H9 (cell line): ENCODE measurements around the gene SYNPO2. TPM values are rescaled to one million over a fixed set of nuclear protein-coding genes. Genes with fewer than 3 reads are reported as not detected.

Experiments used
- DNase-seq: peaks from one replicate; pipeline ENCODE4 v3.0.0-alpha.2; 2017
- H2AFZ ChIP-seq: one replicate; pipeline ENCODE4 v1.6.1; 2013; ENCODE audit warnings: mild to moderate bottlenecking, low read length, control low read depth, moderate library complexity
- H2AK5ac ChIP-seq: 2 replicates; pipeline ENCODE4 v1.6.1; 2013; ENCODE audit warnings: low read length, control low read depth, mixed read lengths; ENCODE audit not compliant: insufficient read length
- H2BK120ac ChIP-seq: one replicate; pipeline ENCODE4 v1.6.1; 2013; ENCODE audit warnings: low read depth, mild to moderate bottlenecking, low read length, control low read depth, inconsistent platforms; ENCODE audit not compliant: poor library complexity, severe bottlenecking
- H2BK12ac ChIP-seq: 2 replicates; pipeline ENCODE4 v1.6.1; 2013; ENCODE audit warnings: low read length, control low read depth, mixed read lengths, low read depth; ENCODE audit not compliant: insufficient read length
- H2BK15ac ChIP-seq: 2 replicates; pipeline ENCODE4 v1.6.1; 2013; ENCODE audit warnings: low read depth, low read length, control low read depth
- H2BK20ac ChIP-seq: one replicate; pipeline ENCODE4 v1.6.1; 2013; ENCODE audit warnings: low read depth, mild to moderate bottlenecking, low read length, control low read depth, inconsistent platforms; ENCODE audit not compliant: poor library complexity, severe bottlenecking
- H2BK5ac ChIP-seq: 2 replicates; pipeline ENCODE4 v1.6.1; 2013; ENCODE audit warnings: low read length, control low read depth, mixed read lengths; ENCODE audit not compliant: insufficient read length
- H3K14ac ChIP-seq: 2 replicates; pipeline ENCODE4 v1.6.1; 2013; ENCODE audit warnings: low read length, control low read depth; ENCODE audit not compliant: insufficient read depth
- H3K18ac ChIP-seq: 2 replicates; pipeline ENCODE4 v1.6.1; 2013; ENCODE audit warnings: low read depth, mild to moderate bottlenecking, mixed read lengths, low read length, control low read depth; ENCODE audit not compliant: insufficient read length
- H3K23ac ChIP-seq: 2 replicates; pipeline ENCODE4 v1.6.1; 2013; ENCODE audit warnings: low read length, control low read depth, mixed read lengths, low read depth; ENCODE audit not compliant: insufficient read length
- H3K23me2 ChIP-seq: 2 replicates; pipeline ENCODE4 v1.6.1; 2013; ENCODE audit warnings: low read depth, mild to moderate bottlenecking, mixed read lengths, low read length, control low read depth; ENCODE audit not compliant: insufficient read length, poor library complexity, severe bottlenecking
- H3K27ac ChIP-seq: 2 replicates; pipeline ENCODE4 v1.5.1; 2013; ENCODE audit warnings: low read length, control low read depth, mixed read lengths, low read depth; ENCODE audit not compliant: insufficient read length
- H3K27me3 ChIP-seq: 2 replicates; pipeline ENCODE4 v1.6.1; 2013; ENCODE audit warnings: low read length, control low read depth, inconsistent platforms; ENCODE audit not compliant: insufficient read depth
- H3K4ac ChIP-seq: 2 replicates; pipeline ENCODE4 v1.6.1; 2013; ENCODE audit warnings: low read depth, mild to moderate bottlenecking, control low read depth, inconsistent platforms, low read length, moderate library complexity
- H3K4me1 ChIP-seq: 2 replicates; pipeline ENCODE4 v1.6.1; 2013; ENCODE audit warnings: low read length, control low read depth, inconsistent platforms; ENCODE audit not compliant: insufficient read depth
- H3K4me2 ChIP-seq: 2 replicates; pipeline ENCODE4 v1.6.1; 2013; ENCODE audit warnings: low read length, control low read depth, mixed read lengths; ENCODE audit not compliant: insufficient read length, insufficient read depth
- H3K56ac ChIP-seq: 2 replicates; pipeline ENCODE4 v1.6.1; 2013; ENCODE audit warnings: low read depth, mild to moderate bottlenecking, mixed read lengths, low read length, control low read depth; ENCODE audit not compliant: insufficient read length
- H3K79me1 ChIP-seq: 2 replicates; pipeline ENCODE4 v1.6.1; 2013; ENCODE audit warnings: low read depth, mild to moderate bottlenecking, moderate library complexity, low read length, control low read depth, inconsistent platforms; ENCODE audit not compliant: insufficient read depth, poor library complexity, severe bottlenecking
- H3K79me2 ChIP-seq: 2 replicates; pipeline ENCODE4 v1.6.1; 2013; ENCODE audit warnings: low read length, control low read depth, inconsistent platforms; ENCODE audit not compliant: insufficient read depth
- H3K9ac ChIP-seq: 2 replicates; pipeline ENCODE4 v1.6.1; 2013; ENCODE audit warnings: low read length, control low read depth, mixed read lengths; ENCODE audit not compliant: insufficient read length; ENCODE audit errors: extremely low read depth
- H3K9me3 ChIP-seq: one replicate; pipeline ENCODE4 v1.6.1; 2013; ENCODE audit warnings: low read depth, low read length, inconsistent platforms; ENCODE audit not compliant: control insufficient read depth
- H3T11ph ChIP-seq: one replicate; pipeline ENCODE4 v1.6.1; 2013; ENCODE audit warnings: mild to moderate bottlenecking, low read length, control low read depth, inconsistent platforms
- H4K20me1 ChIP-seq: one replicate; pipeline ENCODE4 v1.6.1; 2013; ENCODE audit not compliant: control insufficient read depth, insufficient read length, insufficient read depth
- H4K5ac ChIP-seq: 2 replicates; pipeline ENCODE4 v1.6.1; 2013; ENCODE audit warnings: low read depth, mild to moderate bottlenecking, mixed read lengths, low read length, control low read depth; ENCODE audit not compliant: insufficient read length
- H4K8ac ChIP-seq: replicated peaks from 2 replicates; pipeline ENCODE4 v1.6.1; 2013; ENCODE audit warnings: low read length, control low read depth, mixed read lengths, low read depth; ENCODE audit not compliant: insufficient read length
- H4K91ac ChIP-seq: 2 replicates; pipeline ENCODE4 v1.6.1; 2013; ENCODE audit warnings: low read depth, mild to moderate bottlenecking, moderate library complexity, mixed read lengths, low read length, control low read depth; ENCODE audit not compliant: insufficient read length
- H3K27ac Mint-ChIP-seq, 3 experiments: 2 replicates in 2 of 3; 3 replicates in 1 of 3; pipeline ENCODE4 v1.8.0; 2020 to 2021; ENCODE audit warnings: mixed read lengths in 3 of 3, mild to moderate bottlenecking in 1 of 3, moderate library complexity in 1 of 3
- H3K27me3 Mint-ChIP-seq: 2 replicates; pipeline ENCODE4 v1.8.0; 2021; ENCODE audit warnings: low read depth, mild to moderate bottlenecking, moderate library complexity, mixed read lengths
- H3K36me3 Mint-ChIP-seq, 3 experiments: 2 replicates in 2 of 3; 3 replicates in 1 of 3; pipeline ENCODE4 v1.8.0; 2020 to 2021; ENCODE audit warnings: low read depth in 3 of 3, mixed read lengths in 3 of 3; ENCODE audit not compliant: insufficient read depth in 1 of 3
- H3K4me1 Mint-ChIP-seq, 2 experiments: 2 replicates each; pipeline ENCODE4 v1.8.0; 2020; ENCODE audit warnings: mixed read lengths in 2 of 2
- H3K4me3 Mint-ChIP-seq, 2 experiments: 2 replicates in 1 of 2; 3 replicates in 1 of 2; pipeline ENCODE4 v1.8.0; 2020 to 2021; ENCODE audit warnings: mild to moderate bottlenecking in 2 of 2, mixed read lengths in 2 of 2, moderate library complexity in 1 of 2
- H3K9me3 Mint-ChIP-seq, 2 experiments: 2 replicates in 1 of 2; 3 replicates in 1 of 2; pipeline ENCODE4 v1.8.0; 2020; ENCODE audit warnings: mild to moderate bottlenecking in 2 of 2, mixed read lengths in 2 of 2, moderate library complexity in 1 of 2
- WGBS: extraction: QIAGEN DNeasy Blood & Tissue Kit; methylation state at CpG from one replicate; pipeline ENCODE4 v1.1.7; 2013; ENCODE audit warnings: missing lambda C conversion rate, low lambda C conversion rate, mixed read lengths; ENCODE audit not compliant: insufficient read length; ENCODE audit errors: extremely low coverage; 5-methylcytosine and 5-hydroxymethylcytosine counted together
- total RNA-seq: library from RNA; stranded (reverse); gene quantifications from 2 replicates; pipeline ENCODE4 v1.2.1, GENCODE V29; 2021
- TF ChIP-seq, protein P1 (sequence below): fragments of 200-600 bp; sonication (generic); conservative IDR thresholded peaks from 3 replicates; pipeline ENCODE4 v1.8.0; 2021; ENCODE audit warnings: antibody characterized with exemption, mild to moderate bottlenecking

Gene SYNPO2
- total RNA-seq, 1 experiment from 2014 or later: 1.1 TPM

DNA sequence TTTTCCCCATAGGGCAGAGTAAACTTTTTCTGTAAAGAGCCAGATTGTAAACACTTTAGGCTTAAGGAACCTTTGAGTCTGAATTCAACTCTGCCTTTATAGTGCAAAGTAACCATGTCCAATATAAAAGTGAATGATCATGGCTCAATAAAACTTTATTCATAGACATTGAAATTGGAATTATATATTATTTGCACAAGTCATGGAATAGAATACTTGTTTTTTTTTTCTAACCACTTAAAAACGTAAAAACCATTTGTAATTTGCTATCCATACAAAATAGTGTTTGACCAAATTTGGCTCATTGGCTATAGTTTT is 192.8 kb downstream of the SYNPO2 start:
- Histone ChIP-seq H3K27ac (no peak overlapping the region), H2AK5ac (no peak overlapping the region), H3K4me2 (no peak overlapping the region), H3K23ac (no peak overlapping the region), H3K79me2 (no peaks in the 10 kb centered on the region), H3K23me2 (no peaks in the 10 kb centered on the region), H4K20me1 (no peaks in the 10 kb centered on the region), H3K27me3 (no peaks in the 10 kb centered on the region), H3K9me3 (no peaks in the 10 kb centered on the region), H3K18ac (no peak overlapping the region), H4K8ac (no peak overlapping the region), H3K79me1 (no peaks in the 10 kb centered on the region), H2BK5ac (no peak overlapping the region), H3K14ac (no peak overlapping the region), H4K5ac (no peak overlapping the region), H2BK120ac (no peak overlapping the region), H3T11ph (no peak overlapping the region), H2BK20ac (no peak overlapping the region), H2AFZ (no peak overlapping the region), H4K91ac (no peak overlapping the region), H3K9ac (no peak overlapping the region), H2BK12ac (no peak overlapping the region), H3K4me1 (no peaks in the 10 kb centered on the region), H3K4ac (no peak overlapping the region), H3K56ac (no peak overlapping the region), H2BK15ac (no peak overlapping the region)
- WGBS: no CpG with 5 or more reads among the region's 1 CpG
- DNase-seq: no peak
- TF ChIP-seq, protein P1, sequence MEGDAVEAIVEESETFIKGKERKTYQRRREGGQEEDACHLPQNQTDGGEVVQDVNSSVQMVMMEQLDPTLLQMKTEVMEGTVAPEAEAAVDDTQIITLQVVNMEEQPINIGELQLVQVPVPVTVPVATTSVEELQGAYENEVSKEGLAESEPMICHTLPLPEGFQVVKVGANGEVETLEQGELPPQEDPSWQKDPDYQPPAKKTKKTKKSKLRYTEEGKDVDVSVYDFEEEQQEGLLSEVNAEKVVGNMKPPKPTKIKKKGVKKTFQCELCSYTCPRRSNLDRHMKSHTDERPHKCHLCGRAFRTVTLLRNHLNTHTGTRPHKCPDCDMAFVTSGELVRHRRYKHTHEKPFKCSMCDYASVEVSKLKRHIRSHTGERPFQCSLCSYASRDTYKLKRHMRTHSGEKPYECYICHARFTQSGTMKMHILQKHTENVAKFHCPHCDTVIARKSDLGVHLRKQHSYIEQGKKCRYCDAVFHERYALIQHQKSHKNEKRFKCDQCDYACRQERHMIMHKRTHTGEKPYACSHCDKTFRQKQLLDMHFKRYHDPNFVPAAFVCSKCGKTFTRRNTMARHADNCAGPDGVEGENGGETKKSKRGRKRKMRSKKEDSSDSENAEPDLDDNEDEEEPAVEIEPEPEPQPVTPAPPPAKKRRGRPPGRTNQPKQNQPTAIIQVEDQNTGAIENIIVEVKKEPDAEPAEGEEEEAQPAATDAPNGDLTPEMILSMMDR: no peak
- H3K4me3 Mint-ChIP-seq: no peak overlapping the region
- no peaks in the 10 kb centered on the region for H3K4me1 Mint-ChIP-seq
- no peaks in the 10 kb centered on the region for H3K27me3 Mint-ChIP-seq
- no peaks in the 10 kb centered on the region; a peak in 1 of 5 replicates for H3K9me3 Mint-ChIP-seq
- no peak overlapping the region for H3K27ac Mint-ChIP-seq
- H3K36me3 Mint-ChIP-seq: no peaks in the 10 kb centered on the region; a peak in 1 of 7 replicates
